PC-3 (cell line): ENCODE results near the gene AGO1. TPM values are rescaled to one million over a fixed set of nuclear protein-coding genes. Genes with fewer than 3 reads are reported as not detected.
"Not testable (repeated sequence)": the region's sequence is repeated elsewhere in the genome, so short reads cannot be mapped to it uniquely, and the experiment has no call there.

Experiments used
- ATAC-seq: fragments of 200-7000 bp; cut with Tn5 transposase; 2 replicates; pipeline ENCODE4 v1.9.1; 2020; ENCODE audit warnings: mild to moderate bottlenecking, moderate library complexity
- BruUV-seq: library from RNA; stranded (reverse); fragments of 400-500 nt; replicated peaks from 2 replicates; lab custom pipeline; 2021; lab: Mats Ljungman, UMichigan
- CTCF ChIA-PET: fragments of 300-600 bp; sonication (Branson Sonifier 250); formaldehyde crosslinking; loops from one replicate; lab custom pipeline; 2022; ENCODE audit warnings: antibody characterized with exemption; lab: Charles Lee
- POLR2A ChIA-PET: fragments of 300-600 bp; sonication (Branson Sonifier 250); formaldehyde crosslinking; loops from one replicate; lab custom pipeline; 2022; ENCODE audit warnings: antibody characterized with exemption; ENCODE audit not compliant: unreplicated experiment; lab: Charles Lee
- DNase-seq: peaks from one replicate; pipeline ENCODE4 v3.0.0-alpha.2; 2015
- H2AFZ ChIP-seq: fragments of 300-600 bp; sonication (generic); 2 replicates; pipeline ENCODE4 v1.6.0; 2016; ENCODE audit warnings: antibody characterized with exemption, low read length
- H3F3A ChIP-seq: fragments of 300-600 bp; sonication (generic); one replicate; pipeline ENCODE4 v1.6.0; 2017; ENCODE audit warnings: antibody characterized with exemption, low read length, control low read depth, mild to moderate bottlenecking; ENCODE audit not compliant: unreplicated experiment
- H3K27ac ChIP-seq: fragments of 300-600 bp; sonication (generic); 2 replicates; pipeline ENCODE4 v1.5.1; 2016; ENCODE audit warnings: mild to moderate bottlenecking, low read length
- H3K27me3 ChIP-seq: fragments of 300-600 bp; sonication (generic); 2 replicates; pipeline ENCODE4 v1.6.1; 2016; ENCODE audit warnings: low read length, mixed read lengths
- H3K36me3 ChIP-seq: fragments of 300-600 bp; sonication (generic); 2 replicates; pipeline ENCODE4 v1.6.1; 2016; ENCODE audit warnings: low read depth, mixed run types, low read length, mixed read lengths
- H3K4me1 ChIP-seq: fragments of 300-600 bp; sonication (generic); 2 replicates; pipeline ENCODE4 v1.5.1; 2016; ENCODE audit warnings: low read length; ENCODE audit not compliant: insufficient read depth
- H3K4me2 ChIP-seq: fragments of 300-600 bp; sonication (generic); 2 replicates; pipeline ENCODE4 v1.6.0; 2016; ENCODE audit warnings: low read length
- H3K4me3 ChIP-seq: fragments of 300-600 bp; sonication (generic); 2 replicates; pipeline ENCODE4 v1.5.1; 2016; ENCODE audit warnings: mild to moderate bottlenecking, low read length, mixed read lengths
- H3K79me2 ChIP-seq: fragments of 300-600 bp; sonication (generic); 2 replicates; pipeline ENCODE4 v1.6.1; 2017; ENCODE audit warnings: low read length, mixed read lengths
- H3K9ac ChIP-seq: fragments of 300-600 bp; sonication (generic); 2 replicates; pipeline ENCODE4 v1.6.0; 2016; ENCODE audit warnings: mild to moderate bottlenecking, low read length
- H3K9me2 ChIP-seq: fragments of 300-600 bp; sonication (generic); replicated peaks from 2 replicates; pipeline ENCODE4 v1.6.1; 2016; ENCODE audit warnings: mixed run types, low read length, mixed read lengths
- H3K9me3 ChIP-seq: fragments of 300-600 bp; sonication (generic); 2 replicates; pipeline ENCODE4 v1.6.1; 2016; ENCODE audit warnings: low read length, mixed read lengths
- H4K20me1 ChIP-seq: fragments of 300-600 bp; sonication (generic); 2 replicates; pipeline ENCODE4 v1.6.1; 2016; ENCODE audit warnings: low read length, mixed read lengths
- CTCF ChIP-seq: fragments of 300-600 bp; sonication (generic); conservative IDR thresholded peaks from 2 replicates; pipeline ENCODE4 v1.5.1; 2017; ENCODE audit warnings: antibody characterized with exemption, low read depth, mild to moderate bottlenecking, low read length
- EZH2 ChIP-seq: fragments of 300-600 bp; sonication (generic); IDR thresholded peaks from one replicate; pipeline ENCODE4 v1.6.1; 2017; ENCODE audit warnings: antibody characterized with exemption, mild to moderate bottlenecking, low read length; ENCODE audit not compliant: unreplicated experiment
- EZH2phosphoT487 ChIP-seq: fragments of 300-600 bp; sonication (generic); IDR thresholded peaks from 2 replicates; pipeline ENCODE4 v1.6.1; 2018; ENCODE audit warnings: mild to moderate bottlenecking, antibody characterized with exemption, low read length, borderline replicate concordance
- intact Hi-C: fragments of 100-400 bp; cut with micrococcal nuclease; formaldehyde crosslinking; loops from 2 replicates; pipeline ENCODE4 v1.9.0; 2023
- total RNA-seq: library from RNA; depleted of rRNA; stranded (reverse); fragments of >200 nt; gene quantifications from 2 replicates; pipeline ENCODE4 v1.2.3, GENCODE V29; 2014; rRNA removed

The AGO1 gene
- total RNA-seq, 1 experiment from 2014 or later: 15.4 TPM

- no peak overlapping the region for H3K9ac ChIP-seq
- no peak overlapping the region for H3K27ac ChIP-seq
- no peaks in the 10 kb centered on the region for H3K9me3 ChIP-seq
- no peaks in the 10 kb centered on the region for H4K20me1 ChIP-seq
- no TSS peak for BruUV-seq
- ATAC-seq (no peak), DNase-seq (no peak)
- H3K79me2 ChIP-seq: 0 out of 2 replicates have a peak, but pooled peaks cover 3% of the 10 kb centered on the region
- no peaks in the 10 kb centered on the region for H3F3A ChIP-seq
- H3K4me3 ChIP-seq: no peak overlapping the region
- intact Hi-C loops: no loop called here
- POLR2A ChIA-PET: no interaction called here
- no peaks in the 10 kb centered on the region for H3K4me1 ChIP-seq
- H3K4me2 ChIP-seq: no peak overlapping the region
- no peaks in the 10 kb centered on the region for H3K27me3 ChIP-seq
- no peak for TF ChIP-seq CTCF
- no peak for TF ChIP-seq EZH2
- TF ChIP-seq EZH2phosphoT487: no peak
- peaks cover 11% of the 10 kb centered on the region for H3K36me3 ChIP-seq
- no peak overlapping the region for H2AFZ ChIP-seq
- CTCF ChIA-PET: no interaction called here
- H3K9me2 ChIP-seq: no peaks in the 10 kb centered on the region
Observed at GRCh38 chr1:35971601-35972000, 88.6 kb downstream of the AGO1 start.

GRCh38 chr1:35972631-35973030 is 89.6 kb downstream of the AGO1 start:
- H3K9me2 ChIP-seq, H3K4me2 ChIP-seq, H3K4me1 ChIP-seq, H3K9ac ChIP-seq, H2AFZ ChIP-seq, H3K27ac ChIP-seq, H3K27me3 ChIP-seq, DNase-seq, H3F3A ChIP-seq, H3K9me3 ChIP-seq, H3K79me2 ChIP-seq, ATAC-seq, CTCF ChIA-PET, H3K4me3 ChIP-seq, intact Hi-C loops, BruUV-seq, POLR2A ChIA-PET, H4K20me1 ChIP-seq: not testable (repeated sequence)
- H3K36me3 ChIP-seq: peaks cover 11% of the 10 kb centered on the region

- no peaks in the 10 kb centered on the region for H3K27me3 ChIP-seq
- H3K4me2 ChIP-seq: no peak overlapping the region
- no peak overlapping the region for H2AFZ ChIP-seq
- no peak overlapping the region for H3K27ac ChIP-seq
- DNase-seq (no peak), ATAC-seq (no peak)
- H3K4me1 ChIP-seq: no peaks in the 10 kb centered on the region
- H3K79me2 ChIP-seq: no peaks in the 10 kb centered on the region
- TF ChIP-seq EZH2phosphoT487 (no peak), EZH2 (no peak), CTCF (no peak)
- BruUV-seq: no TSS peak
- CTCF ChIA-PET: no interaction called here
- H3K9me2 ChIP-seq: no peaks in the 10 kb centered on the region
- H3F3A ChIP-seq: no peaks in the 10 kb centered on the region
- no peak overlapping the region for H3K9ac ChIP-seq
- no peak overlapping the region for H3K4me3 ChIP-seq
- no peaks in the 10 kb centered on the region for H4K20me1 ChIP-seq
- peaks cover 4% of the 10 kb centered on the region; the same call in 1 of the 2 replicates for H3K36me3 ChIP-seq
- no peaks in the 10 kb centered on the region for H3K9me3 ChIP-seq
- intact Hi-C loops: no loop called here
- POLR2A ChIA-PET: no interaction called here
Observed at GRCh38 chr1:35980090-35980489, 97.1 kb downstream of the AGO1 start.

Other genes with a start within 250 kb of the AGO1 start
- 61.2 and 88.7 TPM in 2 replicates for gene PSMB2, start 241.7 kb upstream of the AGO1 start, total RNA-seq
- gene C1orf216, start 164.3 kb upstream of the AGO1 start, total RNA-seq: 13.4 and 19.2 TPM in 2 replicates
- gene CLSPN, start 113.2 kb upstream of the AGO1 start, total RNA-seq: 21.5 and 29.5 TPM in 2 replicates
- gene AGO4, start 75.2 kb upstream of the AGO1 start, total RNA-seq: 5.9 and 7.7 TPM in 2 replicates
- 17.7 and 26.3 TPM in 2 replicates for gene AGO3, start 47.9 kb downstream of the AGO1 start, total RNA-seq
- gene TEKT2, start 200.9 kb downstream of the AGO1 start, total RNA-seq: not detected in 2 replicates
- gene ADPRS, start 205.7 kb downstream of the AGO1 start, total RNA-seq: 75.9 and 83.0 TPM in 2 replicates
- gene COL8A2, start 242.0 kb downstream of the AGO1 start, total RNA-seq: 0.26 and 0.58 TPM in 2 replicates